A549 (cell line): ENCODE data around the gene CPLX4.

Experiments used
- BHLHE40 ChIP-seq: IDR thresholded peaks from 2 replicates; pipeline ENCODE4 v1.6.1; 2012; ENCODE audit warnings: low read depth, low read length, inconsistent platforms
- CEBPB ChIP-seq, 2 experiments: fragments of >200 bp in 1 of 2; sonication (Bioruptor Twin) in 1 of 2; formaldehyde crosslinking in 1 of 2; IDR thresholded peaks; 2 replicates each; pipeline ENCODE4 v1.6.1; 2012 to 2016
- CHD2 ChIP-seq: fragments of 150-350 bp; IDR thresholded peaks from 2 replicates; pipeline ENCODE4 v1.6.1; 2014; ENCODE audit warnings: low read length; ENCODE audit not compliant: partially characterized antibody
- CTCF ChIP-seq: fragments of >200 bp; sonication (Bioruptor Twin); formaldehyde crosslinking; IDR thresholded peaks from 3 replicates; pipeline ENCODE4 v1.5.1; 2016
- EHMT2 ChIP-seq: fragments of 200-600 bp; sonication (generic); IDR thresholded peaks from 2 replicates; pipeline ENCODE4 v1.6.1; 2016; ENCODE audit warnings: antibody characterized with exemption, low read depth, mild to moderate bottlenecking, moderate library complexity
- EP300 ChIP-seq, 2 experiments: fragments of >200 bp; sonication (Bioruptor Twin); formaldehyde crosslinking; IDR thresholded peaks; 2 replicates in 1 of 2; 3 replicates in 1 of 2; pipeline ENCODE4 v1.6.1; 2016 to 2017
- JUNB ChIP-seq: fragments of >200 bp; sonication (Bioruptor Twin); formaldehyde crosslinking; IDR thresholded peaks from 2 replicates; pipeline ENCODE4 v1.6.1; 2016
- POLR2A ChIP-seq: IDR thresholded peaks from 2 replicates; pipeline ENCODE4 v1.6.1; 2012; ENCODE audit warnings: mild to moderate bottlenecking, low read length

- TF ChIP-seq CHD2 (no peak), CTCF (no peak), EP300 (IDR thresholded peaks at IDR 0.05) (no peak), POLR2A (no peak), BHLHE40 (no peak), JUNB (no peak), EHMT2 (no peak), CEBPB (IDR thresholded peaks at IDR 0.05) (no peak)
These were observed 46.7 kb downstream of the CPLX4 start for GRCh38 chr18:59271606-59272220.
